ENCODE measurements around the gene C1orf174.

GRCh38 chr1:3864884-3865283 is 35.2 kb downstream of the C1orf174 start:
- TF ChIP-seq EZH2 (IDR thresholded peaks at IDR 0.05; ENCODE audit: low read depth) (no peak), CTCF (conservative IDR thresholded peaks at IDR 0.05) (no peak)

Measured in PC-9 (cell line).